Suprapubic skin (tissue), 4 donors: ENCODE data around the gene MYO10.

Experiments
- EP300 ChIP-seq: sonication (generic); formaldehyde crosslinking; IDR thresholded peaks from one replicate; pipeline ENCODE4 v1.6.1; 2017; ENCODE audit warnings: antibody characterized with exemption
- POLR2A ChIP-seq, 2 donors: fragments of 450-650 bp; IDR thresholded peaks; one replicate each; pipeline ENCODE4 v1.6.1; 2017; ENCODE audit warnings: antibody characterized with exemption in 2 of 2, mild to moderate bottlenecking in 2 of 2, moderate library complexity in 2 of 2
- POLR2AphosphoS5 ChIP-seq, 3 donors: sonication (generic); formaldehyde crosslinking; IDR thresholded peaks; one replicate each; pipeline ENCODE4 v1.6.1; 2017; ENCODE audit warnings: antibody characterized with exemption in 3 of 3
- TF ChIP-seq, protein P1 (sequence below), 2 donors: fragments of 200-600 bp in 1 of 2; fragments of 450-650 bp in 1 of 2; sonication (generic) in 1 of 2; IDR thresholded peaks; one replicate each; pipeline ENCODE4 v1.5.1; 2016 to 2019; ENCODE audit warnings: antibody characterized with exemption in 2 of 2, mild to moderate bottlenecking in 1 of 2, moderate library complexity in 1 of 2

DNA sequence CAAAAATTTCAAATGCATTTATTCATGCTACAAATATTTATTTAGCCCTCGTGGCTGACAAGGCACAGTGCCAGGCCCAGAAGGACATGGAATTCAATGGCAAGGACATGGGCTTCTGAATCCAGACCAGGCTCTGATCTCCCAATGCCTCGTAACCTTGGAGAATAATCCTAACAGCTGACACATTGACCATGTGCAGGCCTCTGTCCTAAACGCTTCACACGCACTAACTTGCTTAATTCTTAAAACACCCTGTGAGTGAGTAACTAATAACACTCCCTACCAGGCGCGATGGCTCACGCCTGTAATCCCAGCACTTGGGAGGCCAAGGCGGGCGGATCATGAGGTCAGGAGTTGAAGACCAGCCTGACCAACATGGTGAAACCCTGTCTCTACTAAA, 33.2 kb downstream of the MYO10 start:
- TF ChIP-seq, protein P1, sequence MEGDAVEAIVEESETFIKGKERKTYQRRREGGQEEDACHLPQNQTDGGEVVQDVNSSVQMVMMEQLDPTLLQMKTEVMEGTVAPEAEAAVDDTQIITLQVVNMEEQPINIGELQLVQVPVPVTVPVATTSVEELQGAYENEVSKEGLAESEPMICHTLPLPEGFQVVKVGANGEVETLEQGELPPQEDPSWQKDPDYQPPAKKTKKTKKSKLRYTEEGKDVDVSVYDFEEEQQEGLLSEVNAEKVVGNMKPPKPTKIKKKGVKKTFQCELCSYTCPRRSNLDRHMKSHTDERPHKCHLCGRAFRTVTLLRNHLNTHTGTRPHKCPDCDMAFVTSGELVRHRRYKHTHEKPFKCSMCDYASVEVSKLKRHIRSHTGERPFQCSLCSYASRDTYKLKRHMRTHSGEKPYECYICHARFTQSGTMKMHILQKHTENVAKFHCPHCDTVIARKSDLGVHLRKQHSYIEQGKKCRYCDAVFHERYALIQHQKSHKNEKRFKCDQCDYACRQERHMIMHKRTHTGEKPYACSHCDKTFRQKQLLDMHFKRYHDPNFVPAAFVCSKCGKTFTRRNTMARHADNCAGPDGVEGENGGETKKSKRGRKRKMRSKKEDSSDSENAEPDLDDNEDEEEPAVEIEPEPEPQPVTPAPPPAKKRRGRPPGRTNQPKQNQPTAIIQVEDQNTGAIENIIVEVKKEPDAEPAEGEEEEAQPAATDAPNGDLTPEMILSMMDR (IDR thresholded peaks at IDR 0.05) = no peak
- TF ChIP-seq POLR2AphosphoS5 (IDR thresholded peaks at IDR 0.05) (no peak), POLR2A (IDR thresholded peaks at IDR 0.05) (no peak), EP300 (no peak)
